ENCODE results near the gene TMEM115. TPM values are rescaled to one million over a fixed set of nuclear protein-coding genes. Genes with fewer than 3 reads are reported as not detected.

TMEM115 gene
- total and polyA plus RNA-seq, 10 of the 15 experiments (the other 5 are each of a cell fraction or from before 2014, with no cell fraction given) = 1.9 to 18.7 (median 13.2) TPM

DNA sequence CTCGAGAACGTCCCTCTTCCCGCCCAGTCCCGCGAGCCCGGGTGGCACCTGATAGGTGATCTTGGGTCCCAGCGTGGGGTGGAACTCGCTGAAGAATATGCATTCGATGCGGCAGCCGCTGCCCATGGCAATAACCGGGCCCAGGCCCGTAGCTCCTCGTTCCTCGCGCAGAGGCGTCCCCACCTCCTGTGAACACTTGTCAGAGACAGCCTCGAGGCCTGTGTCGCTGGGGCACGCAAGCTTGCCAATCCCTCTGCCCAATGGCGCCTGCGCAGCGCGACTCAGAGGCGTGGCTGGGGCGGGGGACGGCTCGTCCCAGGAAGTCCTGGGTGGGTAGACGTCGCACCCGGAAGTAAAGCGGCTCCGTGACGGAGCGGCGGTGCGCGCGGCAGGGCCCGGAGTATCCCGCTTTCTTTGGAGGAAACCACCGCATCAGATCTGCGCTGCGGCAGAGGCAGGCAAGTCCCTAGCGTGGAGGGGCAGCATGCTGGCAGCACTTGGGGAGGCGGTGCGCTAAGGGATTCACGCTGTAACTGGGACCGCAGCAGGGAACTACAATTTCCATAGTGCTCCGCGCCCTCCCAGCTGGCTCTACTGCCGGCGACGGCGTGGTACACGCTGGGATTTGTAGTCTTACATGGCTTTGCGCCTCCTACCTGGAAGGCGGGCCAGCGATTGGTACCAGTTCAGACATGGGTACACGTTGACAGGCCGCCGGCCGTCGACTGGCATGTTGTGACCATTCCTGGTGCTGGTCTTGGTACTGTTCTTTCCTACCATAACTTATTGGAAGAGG lies 8.6 kb downstream of the TMEM115 start, which contains the start of the genes CYB561D2 and NPRL2 (continued):
- TF ChIP-seq, protein P1, sequence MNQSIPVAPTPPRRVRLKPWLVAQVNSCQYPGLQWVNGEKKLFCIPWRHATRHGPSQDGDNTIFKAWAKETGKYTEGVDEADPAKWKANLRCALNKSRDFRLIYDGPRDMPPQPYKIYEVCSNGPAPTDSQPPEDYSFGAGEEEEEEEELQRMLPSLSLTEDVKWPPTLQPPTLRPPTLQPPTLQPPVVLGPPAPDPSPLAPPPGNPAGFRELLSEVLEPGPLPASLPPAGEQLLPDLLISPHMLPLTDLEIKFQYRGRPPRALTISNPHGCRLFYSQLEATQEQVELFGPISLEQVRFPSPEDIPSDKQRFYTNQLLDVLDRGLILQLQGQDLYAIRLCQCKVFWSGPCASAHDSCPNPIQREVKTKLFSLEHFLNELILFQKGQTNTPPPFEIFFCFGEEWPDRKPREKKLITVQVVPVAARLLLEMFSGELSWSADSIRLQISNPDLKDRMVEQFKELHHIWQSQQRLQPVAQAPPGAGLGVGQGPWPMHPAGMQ (IDR thresholded peaks at IDR 0.05; ENCODE audit: borderline replicate concordance) = no peak
- 0 out of 2 replicates have a peak, but pooled peaks have one; percentile 12 for TF ChIP-seq SREBF2 (IDR thresholded peaks at IDR 0.05; ENCODE audit: low read length)
- TF ChIP-seq, protein P2, sequence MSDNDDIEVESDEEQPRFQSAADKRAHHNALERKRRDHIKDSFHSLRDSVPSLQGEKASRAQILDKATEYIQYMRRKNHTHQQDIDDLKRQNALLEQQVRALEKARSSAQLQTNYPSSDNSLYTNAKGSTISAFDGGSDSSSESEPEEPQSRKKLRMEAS (IDR thresholded peaks at IDR 0.05; ENCODE audit: low read depth, low read length) = peak; percentile 96
- no peak for TF ChIP-seq NFYB (IDR thresholded peaks at IDR 0.05; ENCODE audit: insufficient read depth, low read depth, low read length)
- TF ChIP-seq, protein P3, sequence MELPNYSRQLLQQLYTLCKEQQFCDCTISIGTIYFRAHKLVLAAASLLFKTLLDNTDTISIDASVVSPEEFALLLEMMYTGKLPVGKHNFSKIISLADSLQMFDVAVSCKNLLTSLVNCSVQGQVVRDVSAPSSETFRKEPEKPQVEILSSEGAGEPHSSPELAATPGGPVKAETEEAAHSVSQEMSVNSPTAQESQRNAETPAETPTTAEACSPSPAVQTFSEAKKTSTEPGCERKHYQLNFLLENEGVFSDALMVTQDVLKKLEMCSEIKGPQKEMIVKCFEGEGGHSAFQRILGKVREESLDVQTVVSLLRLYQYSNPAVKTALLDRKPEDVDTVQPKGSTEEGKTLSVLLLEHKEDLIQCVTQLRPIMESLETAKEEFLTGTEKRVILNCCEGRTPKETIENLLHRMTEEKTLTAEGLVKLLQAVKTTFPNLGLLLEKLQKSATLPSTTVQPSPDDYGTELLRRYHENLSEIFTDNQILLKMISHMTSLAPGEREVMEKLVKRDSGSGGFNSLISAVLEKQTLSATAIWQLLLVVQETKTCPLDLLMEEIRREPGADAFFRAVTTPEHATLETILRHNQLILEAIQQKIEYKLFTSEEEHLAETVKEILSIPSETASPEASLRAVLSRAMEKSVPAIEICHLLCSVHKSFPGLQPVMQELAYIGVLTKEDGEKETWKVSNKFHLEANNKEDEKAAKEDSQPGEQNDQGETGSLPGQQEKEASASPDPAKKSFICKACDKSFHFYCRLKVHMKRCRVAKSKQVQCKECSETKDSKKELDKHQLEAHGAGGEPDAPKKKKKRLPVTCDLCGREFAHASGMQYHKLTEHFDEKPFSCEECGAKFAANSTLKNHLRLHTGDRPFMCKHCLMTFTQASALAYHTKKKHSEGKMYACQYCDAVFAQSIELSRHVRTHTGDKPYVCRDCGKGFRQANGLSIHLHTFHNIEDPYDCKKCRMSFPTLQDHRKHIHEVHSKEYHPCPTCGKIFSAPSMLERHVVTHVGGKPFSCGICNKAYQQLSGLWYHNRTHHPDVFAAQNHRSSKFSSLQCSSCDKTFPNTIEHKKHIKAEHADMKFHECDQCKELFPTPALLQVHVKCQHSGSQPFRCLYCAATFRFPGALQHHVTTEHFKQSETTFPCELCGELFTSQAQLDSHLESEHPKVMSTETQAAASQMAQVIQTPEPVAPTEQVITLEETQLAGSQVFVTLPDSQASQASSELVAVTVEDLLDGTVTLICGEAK (IDR thresholded peaks at IDR 0.05; ENCODE audit: borderline replicate concordance) = peak; percentile 95
- TF ChIP-seq RUNX3 (IDR thresholded peaks at IDR 0.05; ENCODE audit: low read length) = peak; percentile 65
- peak; percentile 87; the same call in 1 of the 2 replicates for TF ChIP-seq SMAD5 (IDR thresholded peaks at IDR 0.05; ENCODE audit: low read depth)
- TF ChIP-seq ZNF384 (IDR thresholded peaks at IDR 0.05; ENCODE audit: borderline replicate concordance, low read depth, low read length) = 0 out of 2 replicates have a peak, but pooled peaks have one; percentile 29
- no peak for TF ChIP-seq NR2C2 (IDR thresholded peaks at IDR 0.05; ENCODE audit: borderline replicate concordance, control insufficient read depth, insufficient read length, low read depth)
- TF ChIP-seq KAT2A (conservative IDR thresholded peaks at IDR 0.05; ENCODE audit: control insufficient read depth, low read depth, low read length) = no peak
- TF ChIP-seq, protein P4, sequence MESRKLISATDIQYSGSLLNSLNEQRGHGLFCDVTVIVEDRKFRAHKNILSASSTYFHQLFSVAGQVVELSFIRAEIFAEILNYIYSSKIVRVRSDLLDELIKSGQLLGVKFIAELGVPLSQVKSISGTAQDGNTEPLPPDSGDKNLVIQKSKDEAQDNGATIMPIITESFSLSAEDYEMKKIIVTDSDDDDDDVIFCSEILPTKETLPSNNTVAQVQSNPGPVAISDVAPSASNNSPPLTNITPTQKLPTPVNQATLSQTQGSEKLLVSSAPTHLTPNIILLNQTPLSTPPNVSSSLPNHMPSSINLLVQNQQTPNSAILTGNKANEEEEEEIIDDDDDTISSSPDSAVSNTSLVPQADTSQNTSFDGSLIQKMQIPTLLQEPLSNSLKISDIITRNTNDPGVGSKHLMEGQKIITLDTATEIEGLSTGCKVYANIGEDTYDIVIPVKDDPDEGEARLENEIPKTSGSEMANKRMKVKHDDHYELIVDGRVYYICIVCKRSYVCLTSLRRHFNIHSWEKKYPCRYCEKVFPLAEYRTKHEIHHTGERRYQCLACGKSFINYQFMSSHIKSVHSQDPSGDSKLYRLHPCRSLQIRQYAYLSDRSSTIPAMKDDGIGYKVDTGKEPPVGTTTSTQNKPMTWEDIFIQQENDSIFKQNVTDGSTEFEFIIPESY (IDR thresholded peaks at IDR 0.05) = no peak
- TF ChIP-seq ZNF622 (IDR thresholded peaks at IDR 0.05) = no peak
- TF ChIP-seq HCFC1 (IDR thresholded peaks at IDR 0.05; ENCODE audit: low read length) = peak; percentile 100
- no peak for TF ChIP-seq SUPT20H (IDR thresholded peaks at IDR 0.05; ENCODE audit: borderline replicate concordance, control insufficient read depth, low read depth, low read length)
- TF ChIP-seq ZZZ3 (IDR thresholded peaks at IDR 0.05; ENCODE audit: control insufficient read depth, insufficient read length, low read depth) = no peak
- peak in 1 of 2 experiments; percentile 78; a peak in 2 of 4 replicates for TF ChIP-seq SRF (IDR thresholded peaks at IDR 0.05; ENCODE audit: low read depth in 2 of 2, low read length in 2 of 2)
- TF ChIP-seq SMARCA5 (IDR thresholded peaks at IDR 0.05) = no peak
- TF ChIP-seq TCF12 (IDR thresholded peaks at IDR 0.05; ENCODE audit: low read depth, low read length) = no peak
- TF ChIP-seq, protein P5, sequence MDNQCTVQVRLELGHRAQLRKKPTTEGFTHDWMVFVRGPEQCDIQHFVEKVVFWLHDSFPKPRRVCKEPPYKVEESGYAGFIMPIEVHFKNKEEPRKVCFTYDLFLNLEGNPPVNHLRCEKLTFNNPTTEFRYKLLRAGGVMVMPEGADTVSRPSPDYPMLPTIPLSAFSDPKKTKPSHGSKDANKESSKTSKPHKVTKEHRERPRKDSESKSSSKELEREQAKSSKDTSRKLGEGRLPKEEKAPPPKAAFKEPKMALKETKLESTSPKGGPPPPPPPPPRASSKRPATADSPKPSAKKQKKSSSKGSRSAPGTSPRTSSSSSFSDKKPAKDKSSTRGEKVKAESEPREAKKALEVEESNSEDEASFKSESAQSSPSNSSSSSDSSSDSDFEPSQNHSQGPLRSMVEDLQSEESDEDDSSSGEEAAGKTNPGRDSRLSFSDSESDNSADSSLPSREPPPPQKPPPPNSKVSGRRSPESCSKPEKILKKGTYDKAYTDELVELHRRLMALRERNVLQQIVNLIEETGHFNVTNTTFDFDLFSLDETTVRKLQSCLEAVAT (IDR thresholded peaks at IDR 0.05) = 0 out of 2 replicates have a peak, but pooled peaks have one; percentile 15
- peak; percentile 89 for TF ChIP-seq GABPA (IDR thresholded peaks at IDR 0.05; ENCODE audit: low read depth)
- TF ChIP-seq YY1 (IDR thresholded peaks at IDR 0.05; ENCODE audit: low read depth, low read length) = peak; percentile 79; the same call in 1 of the 2 replicates
